ENCODE measurements around the gene SOWAHA.

DNA sequence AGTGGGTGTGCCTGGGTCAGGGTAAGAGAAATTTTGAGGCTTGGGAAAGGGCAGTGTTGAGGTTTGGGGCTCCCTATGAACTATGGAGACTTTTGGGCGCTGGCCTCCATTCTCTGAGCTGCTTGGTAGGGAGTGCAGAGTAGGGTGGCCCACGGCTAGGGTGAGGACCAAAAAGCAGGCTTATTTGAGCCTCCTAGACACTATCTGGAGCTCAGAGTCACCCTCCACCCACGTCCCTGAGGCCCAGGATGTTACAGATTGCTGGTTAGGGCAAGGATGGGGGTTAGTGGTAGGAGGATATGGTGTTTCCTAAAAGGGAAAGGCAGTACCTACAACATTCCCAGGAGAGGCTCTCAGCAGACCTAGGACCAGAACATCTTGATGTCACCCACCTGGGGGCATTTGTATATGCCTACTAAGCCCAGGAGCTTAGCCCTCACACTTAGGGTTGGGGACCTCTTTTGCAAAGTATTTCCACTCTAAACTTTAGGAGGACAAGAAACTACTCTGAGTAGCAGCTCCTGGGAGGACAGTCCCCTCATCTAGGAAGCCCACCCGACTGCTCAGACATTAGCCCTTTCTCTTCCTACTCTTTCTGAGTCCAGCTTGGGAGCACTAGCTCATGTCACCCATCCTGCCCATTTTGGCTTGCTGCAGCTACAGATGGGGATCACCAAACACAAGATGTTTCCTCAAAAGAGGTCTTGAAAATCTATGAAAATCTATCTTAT is 15.0 kb downstream of the SOWAHA start:
- TF ChIP-seq EZH2 (IDR thresholded peaks at IDR 0.05; ENCODE audit: insufficient read depth, poor library complexity, severe bottlenecking) (no peak), EZH2phosphoT487 (IDR thresholded peaks at IDR 0.05; ENCODE audit: insufficient read depth, low read depth) (no peak)

All from GM23248 (cell line).